CD4-positive, alpha-beta T cell treated with Interleukin-10 for 1 hour (primary cell): ENCODE data around the gene TCF7L2.
"Not testable (repeated sequence)": the region's sequence is repeated elsewhere in the genome, so short reads cannot be mapped to it uniquely, and the experiment has no call there.

Experiments used
- DNase-seq: peaks from one replicate; pipeline ENCODE4 v3.0.0-alpha.2; 2020

TCF7L2 gene

DNA sequence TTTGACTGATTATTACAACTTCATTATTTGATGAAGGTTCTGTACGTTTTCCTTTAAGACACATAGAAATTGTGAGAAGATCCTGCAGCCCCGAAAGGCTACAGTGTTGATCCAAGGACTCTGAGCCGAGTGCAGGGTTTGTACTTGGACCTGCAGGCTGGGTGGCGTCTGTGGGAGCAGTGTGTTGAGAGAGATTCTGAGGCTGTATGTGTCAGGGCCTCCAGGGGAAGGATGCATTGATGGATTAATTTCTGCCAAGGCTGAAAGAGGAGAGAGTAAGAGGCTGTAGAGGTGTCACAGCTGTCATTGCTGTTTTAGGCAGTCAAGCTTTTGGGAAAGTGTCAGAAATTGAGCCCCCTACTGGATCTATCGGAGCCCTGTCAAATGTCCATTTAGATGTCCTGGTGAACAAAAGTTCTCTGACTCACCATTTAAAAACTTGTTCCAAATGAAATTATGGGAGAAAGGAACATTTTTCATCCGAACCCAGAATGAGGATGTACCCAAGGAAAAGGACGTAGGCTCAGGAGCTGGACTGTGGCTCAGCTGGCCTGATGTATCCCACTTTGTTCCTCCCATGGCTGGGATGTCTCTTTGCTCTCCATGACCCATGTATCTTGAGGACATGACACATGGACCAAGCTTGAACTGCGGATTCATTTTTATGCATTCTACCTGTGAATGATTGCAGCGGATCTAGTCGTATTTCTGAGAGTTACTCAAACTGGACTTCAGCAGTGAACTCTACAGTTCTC is 102.2 kb downstream of the TCF7L2 start:
- DNase-seq: no peak

DNA sequence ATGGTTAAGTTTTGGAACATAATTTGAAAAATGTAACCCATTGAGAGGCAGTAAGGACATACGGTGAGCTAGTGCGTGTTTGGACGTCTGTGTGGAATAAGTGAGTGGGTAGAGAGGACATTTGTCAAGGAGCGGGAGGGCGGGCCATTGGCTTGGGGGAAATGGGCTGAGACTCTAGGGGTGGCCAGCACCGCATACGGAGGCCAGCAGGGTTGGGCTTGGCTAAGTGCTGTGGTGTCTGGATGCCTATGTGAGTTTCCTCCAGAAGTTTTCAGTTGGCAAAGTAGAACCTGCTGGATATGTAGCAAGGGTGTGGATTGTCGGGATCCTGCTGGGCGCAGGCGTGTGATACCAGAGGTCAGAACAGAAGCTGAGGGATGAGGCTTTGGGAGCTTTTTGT is 103.0 kb downstream of the TCF7L2 start:
- DNase-seq: no peak

DNA sequence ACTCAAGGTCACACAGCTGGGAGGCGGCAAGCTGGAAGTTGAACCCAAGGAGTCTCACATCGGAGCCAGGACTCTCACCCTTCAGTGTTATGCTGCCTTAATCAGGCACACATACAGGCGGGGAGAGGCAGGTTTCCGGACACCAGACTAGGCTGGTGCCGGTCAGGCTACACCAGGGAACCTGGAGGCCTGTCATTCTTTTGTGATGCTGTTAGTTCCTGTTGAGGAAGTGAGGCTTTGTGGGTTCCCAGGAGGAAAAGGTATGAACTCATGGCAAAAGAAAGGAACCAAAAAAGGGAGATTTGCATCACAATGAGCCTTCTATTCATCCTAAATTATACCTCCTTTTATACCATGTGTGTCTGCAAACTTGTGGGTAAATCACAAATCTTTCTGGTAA is 103.8 kb downstream of the TCF7L2 start:
- no peak for DNase-seq

DNA sequence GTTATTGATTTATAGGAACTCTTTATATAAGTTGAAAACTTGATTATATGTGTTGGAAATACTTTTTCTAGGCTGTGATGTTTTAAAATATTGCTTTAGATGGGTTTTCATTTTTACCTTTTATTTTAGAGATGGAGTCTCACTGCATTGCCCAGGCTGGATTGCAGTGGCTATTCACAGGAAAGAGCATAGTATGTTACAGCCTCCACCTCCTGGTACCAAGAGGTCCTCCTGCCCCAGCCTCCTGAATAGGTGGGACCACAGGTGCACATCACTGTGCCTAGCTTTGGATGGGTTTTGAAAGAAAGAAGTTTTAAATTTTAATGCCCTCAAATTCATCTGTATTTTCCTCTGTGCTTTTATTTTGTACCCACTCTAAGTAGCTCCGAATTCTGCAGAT is 105.4 kb downstream of the TCF7L2 start:
- no peak for DNase-seq

DNA sequence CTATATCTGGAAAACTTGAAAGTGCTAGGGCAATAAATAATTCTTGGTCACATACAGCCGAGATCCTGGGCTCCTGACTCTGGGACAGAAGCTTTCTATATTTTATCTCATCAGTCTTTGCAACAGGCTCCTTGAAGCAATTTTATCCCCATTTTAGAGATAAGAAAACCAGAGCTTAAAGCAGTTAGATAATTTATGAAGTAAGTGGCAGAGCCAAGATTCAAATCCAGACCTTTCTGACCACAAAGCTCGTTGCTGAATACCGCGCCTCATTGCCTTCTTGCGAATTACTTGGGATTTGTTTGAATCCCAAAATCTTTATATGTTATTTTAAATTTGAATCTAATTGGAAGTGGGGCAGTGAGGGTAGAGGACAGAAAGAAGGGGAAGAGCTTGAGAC is 106.0 kb downstream of the TCF7L2 start:
- no peak for DNase-seq

DNA sequence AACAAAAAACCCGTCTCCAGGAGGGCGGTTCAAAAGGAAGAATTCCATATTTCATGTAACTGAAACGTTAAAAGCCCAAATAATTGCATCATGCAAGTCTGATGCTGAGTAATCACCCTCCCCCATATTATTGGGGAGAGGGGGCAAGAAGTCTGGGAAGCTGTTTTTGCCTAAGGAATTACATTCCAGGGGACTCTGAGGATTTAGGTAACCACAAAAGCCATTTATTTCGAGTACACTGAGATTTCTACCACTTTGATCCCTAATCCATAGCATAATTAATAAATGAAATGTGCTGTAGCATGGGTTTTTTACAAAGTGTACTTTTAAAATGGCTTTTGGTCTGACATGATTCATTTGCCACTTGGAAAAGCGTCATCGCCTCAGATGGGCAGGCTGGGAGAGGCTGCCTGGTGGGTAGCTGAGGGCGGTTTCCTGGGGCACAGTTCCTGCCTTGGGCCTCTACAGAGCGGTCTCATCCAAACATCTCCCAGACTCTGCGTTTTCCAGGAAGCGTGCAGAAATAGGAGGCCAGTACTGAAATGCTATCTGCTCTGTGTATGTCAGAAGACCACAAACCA is 106.5 kb downstream of the TCF7L2 start:
- no peak for DNase-seq

DNA sequence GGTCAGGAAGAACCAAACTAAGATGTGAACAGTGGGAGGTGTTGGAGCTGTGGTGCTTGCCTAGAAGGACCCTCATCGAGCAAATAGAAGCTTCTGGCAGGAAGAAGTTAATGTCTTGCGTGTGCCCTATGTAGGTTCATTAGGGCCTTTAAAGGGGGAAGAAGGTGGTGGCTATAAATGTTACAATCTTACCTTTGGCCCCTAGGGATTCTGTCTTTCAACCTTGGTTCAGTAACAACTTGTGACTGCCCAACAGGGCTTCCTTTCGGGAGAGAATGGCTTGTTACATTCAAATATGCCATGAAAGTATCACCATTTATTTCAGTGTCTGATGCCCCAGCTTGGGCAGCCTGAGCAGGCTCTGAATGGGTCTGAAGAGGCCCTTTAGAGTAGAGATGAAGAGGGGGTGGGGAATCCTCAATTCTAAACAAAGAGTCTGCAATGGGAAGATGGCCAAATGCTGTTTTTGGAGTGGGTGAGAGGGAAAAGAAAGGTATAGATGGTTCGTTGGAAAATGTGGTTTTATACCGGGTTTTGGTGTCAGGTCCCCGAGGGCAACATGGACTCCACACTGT is 108.0 kb downstream of the TCF7L2 start:
- no peak for DNase-seq

DNA sequence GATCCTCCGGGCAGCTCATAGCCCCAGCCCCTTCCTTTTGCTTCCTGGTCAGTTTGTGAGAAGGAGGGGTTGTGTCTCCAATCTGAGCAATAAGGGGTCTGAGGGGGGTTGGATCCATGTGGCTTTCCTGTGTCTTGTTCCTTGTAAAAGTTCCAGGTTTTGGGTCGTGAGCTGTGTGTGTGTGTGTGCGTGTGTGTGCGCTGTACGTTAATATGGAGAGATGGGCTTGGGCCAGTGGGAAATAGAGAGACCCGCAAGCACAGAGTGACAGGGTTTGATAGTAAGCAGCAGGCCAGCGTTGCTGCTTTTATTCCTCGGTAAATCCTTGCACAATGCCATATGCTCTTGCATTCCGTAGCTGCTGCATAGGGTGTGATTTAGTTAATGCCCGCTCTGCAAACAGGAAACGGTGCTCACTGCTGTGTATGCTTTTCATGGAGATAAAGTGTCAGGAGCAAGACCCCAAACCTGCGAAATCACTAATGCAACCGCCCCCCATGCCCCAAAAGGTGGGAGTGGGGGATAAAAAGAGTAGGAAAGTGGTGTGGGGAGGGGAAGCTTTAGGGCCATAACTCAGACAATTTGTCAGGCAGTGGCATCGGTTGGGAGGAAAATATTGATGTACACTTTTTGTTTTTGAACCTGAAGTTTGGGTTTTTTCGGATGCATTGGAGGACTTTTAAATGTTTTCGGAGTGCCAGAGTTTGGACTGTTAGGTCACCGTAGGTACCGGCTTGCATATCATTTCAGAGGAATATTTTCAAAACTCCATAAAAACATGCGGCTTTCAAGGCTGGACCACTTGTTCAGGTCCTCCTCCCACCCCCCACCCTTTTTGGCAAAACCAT is 108.7 kb downstream of the TCF7L2 start:
- DNase-seq: no peak

DNA sequence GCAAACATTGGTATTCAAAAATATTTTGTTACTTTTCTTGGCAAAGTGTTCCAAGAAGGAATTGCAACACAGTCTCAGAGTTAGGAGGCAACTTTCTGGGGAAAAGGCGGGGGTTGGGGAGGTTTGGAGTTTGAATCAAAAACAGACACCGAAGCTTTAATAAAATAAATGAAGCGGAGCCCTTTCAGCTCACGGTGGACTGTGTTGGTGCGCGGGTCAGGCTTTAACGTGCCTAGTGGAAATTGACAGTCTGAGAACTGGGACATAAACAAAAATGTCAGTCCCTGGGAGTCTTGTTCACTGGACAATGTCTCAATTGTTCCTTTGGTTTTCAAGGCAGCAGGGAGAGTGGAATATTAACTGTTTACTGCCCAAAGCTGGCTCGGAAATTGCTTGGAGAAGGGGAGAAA is 109.3 kb downstream of the TCF7L2 start:
- no peak for DNase-seq

DNA sequence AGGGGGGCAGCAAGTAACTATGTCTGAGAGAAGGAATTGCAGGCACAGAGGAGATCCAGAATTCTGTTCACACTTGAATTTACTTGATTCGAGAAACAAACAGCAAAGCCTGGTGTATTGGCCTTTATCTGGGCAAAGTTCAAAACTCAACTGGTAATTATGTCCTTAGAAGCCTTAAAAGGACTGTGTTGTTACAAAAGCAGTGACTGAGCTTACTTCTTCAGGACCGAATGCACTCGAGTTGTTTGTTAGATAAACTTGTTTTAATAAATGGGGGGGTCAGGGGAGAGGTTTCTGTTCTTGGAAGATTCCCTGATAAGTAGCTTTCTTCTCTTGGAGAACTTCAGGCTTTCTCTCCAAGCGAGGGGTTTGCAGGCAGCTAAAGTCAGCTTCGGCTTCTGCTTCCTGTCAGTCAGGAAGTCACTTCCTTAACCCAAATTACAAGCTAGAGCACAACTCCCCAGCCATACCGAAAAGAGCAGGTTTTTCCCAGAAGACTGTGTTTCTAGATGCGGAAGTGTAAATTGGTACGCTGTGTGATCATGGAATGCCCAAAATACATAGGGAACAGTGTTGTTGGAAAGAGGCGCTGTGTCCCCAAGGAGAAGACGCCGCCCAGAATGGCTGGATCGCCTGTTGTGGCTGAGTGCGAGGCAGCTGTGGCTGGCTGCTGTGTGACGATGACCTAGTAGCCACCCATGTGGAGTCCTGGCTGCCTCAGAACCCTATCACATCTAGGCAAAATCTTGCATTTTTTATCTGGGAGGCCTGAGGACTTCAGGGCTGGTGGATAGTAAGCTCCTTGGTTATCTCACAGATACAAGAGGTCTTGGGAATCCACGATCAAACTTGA is 110.4 kb downstream of the TCF7L2 start:
- DNase-seq: no peak

DNA sequence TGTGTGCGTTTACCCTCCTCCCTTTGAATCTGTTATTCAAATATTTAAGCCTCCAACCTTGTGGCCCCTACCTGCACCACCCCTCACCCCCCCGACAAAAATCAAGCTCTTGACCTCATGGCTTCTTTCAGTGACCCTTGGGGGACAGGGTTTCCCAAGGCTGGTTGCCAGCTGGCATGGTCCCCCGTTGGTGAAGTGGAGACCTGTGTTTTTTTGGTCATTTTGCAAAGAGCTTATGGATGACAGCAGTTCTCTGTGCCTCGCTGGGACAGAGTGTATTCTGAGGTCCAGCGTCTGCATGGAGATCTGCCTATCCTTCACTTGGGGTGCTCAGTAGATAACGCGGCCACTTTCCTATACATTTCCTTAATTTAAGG is 111.0 kb downstream of the TCF7L2 start:
- no peak for DNase-seq

DNA sequence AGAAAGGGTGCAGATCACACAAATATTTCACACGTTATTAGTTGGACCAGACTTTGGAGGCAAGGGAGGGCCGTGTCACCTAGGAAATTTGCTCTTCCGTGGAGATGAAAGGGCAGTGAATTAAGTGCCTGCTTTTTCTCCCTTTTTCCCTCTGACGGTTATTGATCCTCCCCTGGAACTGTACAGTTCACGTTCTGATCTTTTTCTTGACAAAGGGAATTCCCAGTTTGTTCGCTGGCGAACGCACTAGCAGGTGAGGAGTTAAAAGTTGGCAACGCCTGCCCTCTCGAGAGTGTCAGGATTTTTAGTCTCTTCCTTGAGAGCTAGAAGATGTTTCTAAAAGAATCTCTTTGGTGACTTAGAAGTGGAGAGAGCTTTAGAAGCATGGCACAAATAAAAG is 111.5 kb downstream of the TCF7L2 start:
- no peak for DNase-seq

DNA sequence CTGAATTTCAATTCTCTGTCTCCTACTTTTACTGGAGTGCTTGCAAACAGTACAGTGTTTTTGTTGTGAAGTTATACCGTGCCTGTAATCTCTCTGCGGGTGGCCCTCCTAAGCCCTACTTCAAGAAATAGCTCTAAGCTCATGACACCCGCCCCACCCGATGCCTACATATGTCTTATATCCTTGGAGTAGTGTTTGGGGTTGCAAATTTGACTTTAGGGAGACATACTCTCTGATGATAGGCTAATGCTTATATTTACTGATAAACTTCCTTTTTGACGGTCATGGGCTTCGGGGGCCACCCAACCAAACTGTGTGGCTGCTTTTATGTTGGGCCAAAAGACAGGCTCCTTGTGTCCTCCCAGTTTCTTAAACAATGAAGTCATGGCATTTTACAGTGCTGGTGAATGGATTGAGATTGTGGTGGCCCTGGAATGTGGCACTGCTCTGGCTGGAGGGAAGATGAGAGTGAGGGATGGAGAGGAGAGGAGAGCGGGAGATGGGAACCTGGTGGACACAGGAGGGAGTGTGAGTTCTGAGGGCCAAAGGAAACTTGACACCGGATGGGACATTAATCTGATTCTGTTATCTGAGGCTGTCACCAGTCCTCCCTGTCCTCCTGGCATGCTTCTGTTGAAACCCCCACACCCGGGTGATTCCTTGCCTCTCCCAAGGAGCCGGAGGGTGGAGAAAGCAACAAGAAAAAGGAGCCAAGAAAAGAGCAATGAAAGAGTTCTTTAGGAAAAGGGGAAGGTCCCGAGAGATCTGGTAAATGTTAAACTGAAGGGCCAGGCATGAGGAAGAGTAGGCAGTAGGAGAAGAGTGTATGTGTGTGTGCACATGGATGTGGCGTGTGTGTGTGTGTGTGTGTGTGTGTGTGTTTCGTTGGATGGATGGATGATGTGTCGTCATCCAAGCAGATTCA is 113.3 kb downstream of the TCF7L2 start:
- DNase-seq: no peak

DNA sequence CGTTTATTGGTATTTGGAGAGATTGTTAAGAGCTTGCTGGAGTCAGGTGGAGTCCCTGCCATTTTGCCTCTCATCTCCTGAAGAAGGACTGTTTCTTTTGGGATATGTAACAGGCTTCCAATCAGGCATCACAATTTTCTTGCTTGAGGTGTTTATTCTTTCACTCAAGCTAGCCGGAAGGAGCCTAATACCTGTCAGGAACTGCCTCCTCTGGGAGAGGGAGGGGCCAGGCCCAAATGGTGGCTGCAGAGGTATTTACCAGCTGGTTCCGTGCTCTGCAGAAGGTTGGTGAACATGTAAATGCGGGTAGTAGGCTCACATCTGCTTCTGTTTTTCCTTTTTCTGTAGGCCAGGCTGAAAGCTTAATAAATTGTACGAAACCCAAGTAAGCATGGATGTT is 114.0 kb downstream of the TCF7L2 start:
- DNase-seq: no peak

DNA sequence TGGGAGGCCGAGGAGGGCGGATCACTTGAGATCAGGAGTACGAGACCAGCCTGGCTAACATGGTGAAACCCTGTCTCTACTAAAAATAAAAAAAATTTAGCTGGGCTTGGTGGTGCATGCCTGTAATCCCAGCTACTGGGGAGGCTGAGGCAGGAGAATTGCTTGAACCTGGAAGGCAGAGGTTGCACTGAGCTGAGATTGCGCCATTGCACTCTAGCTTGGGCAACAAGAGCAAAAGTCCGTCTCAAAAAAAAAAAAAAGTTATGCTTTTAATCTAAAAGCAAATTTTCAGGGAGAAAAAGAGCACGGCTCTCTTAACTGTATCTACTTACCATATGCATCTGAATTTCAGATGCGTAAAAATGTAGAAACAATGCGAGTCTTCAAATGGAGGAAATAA is 116.1 kb downstream of the TCF7L2 start:
- DNase-seq: not testable (repeated sequence)

DNA sequence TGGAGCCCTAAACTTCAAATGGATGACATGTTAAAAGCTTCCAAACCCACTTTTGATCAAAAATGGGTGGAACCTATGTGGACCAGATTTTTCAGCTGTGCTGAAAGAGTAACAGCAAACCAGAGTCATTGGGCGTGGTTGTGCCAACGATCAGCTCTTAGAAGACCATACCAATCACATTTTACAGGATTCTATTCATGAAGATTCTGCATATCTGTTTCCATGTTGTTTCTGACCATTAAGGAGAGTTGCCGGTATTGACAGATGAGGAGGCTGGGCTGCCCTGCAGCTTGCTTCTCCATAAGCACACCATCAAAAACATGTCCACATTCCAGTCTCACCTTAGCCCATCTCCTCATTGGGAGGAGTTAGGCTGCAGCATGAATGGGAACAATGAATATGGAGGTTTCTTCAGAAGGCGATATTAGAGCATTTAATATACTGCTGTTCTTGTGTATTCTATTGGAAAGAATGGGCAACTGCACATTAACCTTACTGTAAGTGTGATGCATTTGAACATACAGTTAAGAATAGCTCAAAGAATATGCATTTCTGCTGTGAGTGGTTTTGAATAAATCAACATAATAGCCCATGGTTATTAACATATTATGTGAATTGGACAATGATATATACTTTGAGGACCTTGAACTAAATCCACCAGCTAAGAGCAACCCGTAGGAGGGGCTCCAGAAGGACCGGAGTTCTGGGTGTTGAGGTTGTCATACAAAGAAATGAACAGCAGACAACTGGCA is 116.7 kb downstream of the TCF7L2 start:
- no peak for DNase-seq

DNA sequence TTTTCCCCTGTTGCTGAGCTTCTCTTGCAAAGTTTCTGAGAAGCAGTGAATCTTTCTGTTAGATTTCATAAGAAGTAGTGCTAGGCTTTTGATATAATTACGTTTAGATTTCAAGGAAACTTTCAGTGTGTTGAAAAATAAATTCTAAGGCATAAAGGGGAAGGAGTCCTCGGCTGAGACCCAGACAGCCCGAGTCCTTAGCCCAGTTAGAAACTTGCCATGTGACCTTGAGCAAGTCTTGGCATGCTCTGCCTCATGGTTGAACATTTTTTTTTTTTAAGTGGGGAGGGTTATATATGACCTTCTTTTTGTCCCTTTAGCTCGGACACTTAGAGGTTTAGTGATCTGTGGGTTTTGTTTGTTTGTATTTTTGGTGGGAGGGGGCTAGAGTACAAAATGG is 117.5 kb downstream of the TCF7L2 start:
- DNase-seq: no peak

DNA sequence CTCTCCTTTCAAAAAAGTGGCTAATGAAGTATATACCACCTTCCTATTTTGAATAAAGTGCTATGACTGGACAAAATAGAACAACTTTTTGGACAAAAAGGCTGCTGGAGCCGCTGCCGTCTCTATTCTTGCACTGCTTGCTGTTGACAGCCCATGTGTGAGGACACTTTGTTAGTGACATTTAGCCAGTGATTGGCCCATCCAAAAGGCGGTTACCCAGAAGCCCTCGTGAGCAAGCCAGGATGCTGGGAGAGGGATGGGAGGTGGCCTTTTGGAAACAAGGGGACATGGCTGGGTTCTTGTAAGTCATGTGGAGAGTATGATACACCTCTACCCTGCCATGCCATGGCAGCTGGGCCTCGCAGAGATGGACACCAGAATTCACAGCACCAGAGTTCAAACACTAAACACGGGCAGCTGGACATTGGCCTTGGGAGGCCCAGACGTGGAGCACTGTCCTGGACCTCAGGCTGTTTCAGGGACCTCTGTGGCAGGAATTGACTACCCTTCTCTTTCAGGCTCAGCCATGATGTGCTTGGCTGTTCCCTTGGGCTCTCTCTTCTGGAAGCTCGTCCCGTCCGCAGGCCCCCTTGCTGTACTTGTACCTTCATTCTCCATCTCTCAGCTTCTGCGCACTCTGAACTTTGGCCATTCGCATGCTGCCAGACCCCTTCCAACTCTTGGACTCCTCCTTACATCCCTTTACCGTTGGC is 118.3 kb downstream of the TCF7L2 start:
- no peak for DNase-seq

DNA sequence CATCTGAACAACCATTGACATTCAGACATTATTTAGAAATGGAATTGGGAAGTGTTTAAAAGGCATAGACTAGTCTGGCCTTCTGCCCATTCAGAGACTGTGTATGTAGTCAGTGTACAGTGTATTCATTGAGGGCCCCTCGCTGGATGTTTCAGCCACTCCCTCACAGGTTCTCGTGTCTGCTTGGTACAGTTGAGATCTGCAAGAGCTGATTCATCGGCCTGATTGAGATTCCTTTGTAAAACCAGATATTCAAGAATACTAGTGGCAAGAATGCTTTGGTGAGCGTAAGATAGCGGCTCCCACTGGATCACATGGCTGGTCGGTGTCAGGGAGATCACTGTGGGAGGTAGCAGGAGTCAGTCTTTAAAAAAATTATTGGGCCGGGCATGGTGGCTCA is 119.5 kb downstream of the TCF7L2 start:
- DNase-seq: no peak

DNA sequence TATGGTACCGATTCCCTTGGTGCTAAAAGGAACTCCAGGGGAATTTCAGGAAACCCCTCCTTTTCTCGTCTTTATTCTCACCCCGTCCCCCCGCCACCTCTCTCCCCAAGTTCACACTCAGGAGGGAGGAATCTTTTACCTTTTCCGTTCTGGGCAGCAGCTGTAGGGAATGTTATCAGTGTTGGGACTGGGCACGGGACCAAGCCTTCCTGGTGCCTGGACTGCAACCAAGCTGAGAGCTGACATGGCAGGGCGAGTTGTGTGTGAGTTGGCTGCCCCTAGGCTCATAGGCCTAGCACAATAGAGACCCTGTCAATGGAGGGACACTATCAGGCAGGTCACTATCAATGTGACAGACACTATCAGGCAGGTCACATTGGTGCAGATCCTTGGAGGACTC is 121.4 kb downstream of the TCF7L2 start:
- DNase-seq: no peak
